GM12873 (cell line): ENCODE data around the gene CCN6.

ENCODE experiments used
- CTCF ChIP-seq: IDR thresholded peaks from 2 replicates; pipeline ENCODE4 v1.5.1; 2012; ENCODE audit warnings: low read depth, mild to moderate bottlenecking, moderate library complexity, low read length, control low read depth; ENCODE audit not compliant: insufficient read depth; ENCODE audit errors: missing control alignments

The CCN6 gene

GRCh38 chr6:112061605-112062004 lies 7.7 kb downstream of the CCN6 start:
- TF ChIP-seq CTCF = no peak

DNA sequence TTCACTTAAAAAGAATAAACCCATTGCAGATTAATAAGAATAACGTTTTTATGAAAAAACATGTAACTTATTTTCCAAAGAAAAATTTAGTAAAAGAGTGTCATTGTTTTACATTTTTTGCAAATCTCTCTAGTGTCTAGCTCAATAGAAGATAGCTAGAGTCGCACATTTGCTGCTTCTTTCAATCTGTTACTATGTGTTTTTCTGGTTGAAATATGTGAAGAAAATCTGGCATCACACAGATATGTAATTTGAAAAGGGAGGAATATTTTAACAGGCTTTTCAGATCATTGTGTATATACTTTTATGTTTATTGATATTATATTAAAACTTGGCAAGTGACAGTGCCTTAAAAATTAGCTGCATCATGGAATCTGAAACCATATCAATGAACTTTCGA lies 9.1 kb downstream of the CCN6 start:
- no peak for TF ChIP-seq CTCF

DNA sequence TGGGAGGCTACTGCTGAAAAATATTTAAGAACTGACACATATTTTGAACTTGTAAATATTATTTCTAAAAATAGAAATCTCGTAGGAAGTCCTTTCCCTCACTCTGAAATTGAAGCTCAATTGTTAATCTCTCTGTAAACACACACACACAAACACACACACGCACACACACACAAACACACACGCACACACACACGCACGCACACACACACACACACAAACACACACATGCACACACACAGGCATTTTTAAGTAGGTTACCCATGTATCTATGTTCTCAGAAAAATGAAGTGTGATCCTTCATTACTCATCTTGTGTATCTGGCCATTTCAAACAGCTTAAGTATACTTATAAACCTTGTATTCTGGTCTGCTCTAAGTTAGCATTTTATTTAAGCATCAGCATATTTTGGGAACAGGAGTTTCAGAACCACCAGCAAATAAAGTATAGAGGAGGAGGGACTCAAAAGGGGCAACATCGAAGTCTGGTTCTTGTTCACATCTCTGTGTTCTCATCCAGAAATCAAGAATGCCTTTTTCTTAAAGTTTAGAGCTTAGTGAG lies 11.6 kb downstream of the CCN6 start:
- TF ChIP-seq CTCF = no peak

GRCh38 chr6:112066606-112067005 lies 12.7 kb downstream of the CCN6 start:
- TF ChIP-seq CTCF = no peak

- TF ChIP-seq CTCF = no peak
Measured at GRCh38 chr6:112081569-112081968, 27.7 kb downstream of the CCN6 start.

DNA sequence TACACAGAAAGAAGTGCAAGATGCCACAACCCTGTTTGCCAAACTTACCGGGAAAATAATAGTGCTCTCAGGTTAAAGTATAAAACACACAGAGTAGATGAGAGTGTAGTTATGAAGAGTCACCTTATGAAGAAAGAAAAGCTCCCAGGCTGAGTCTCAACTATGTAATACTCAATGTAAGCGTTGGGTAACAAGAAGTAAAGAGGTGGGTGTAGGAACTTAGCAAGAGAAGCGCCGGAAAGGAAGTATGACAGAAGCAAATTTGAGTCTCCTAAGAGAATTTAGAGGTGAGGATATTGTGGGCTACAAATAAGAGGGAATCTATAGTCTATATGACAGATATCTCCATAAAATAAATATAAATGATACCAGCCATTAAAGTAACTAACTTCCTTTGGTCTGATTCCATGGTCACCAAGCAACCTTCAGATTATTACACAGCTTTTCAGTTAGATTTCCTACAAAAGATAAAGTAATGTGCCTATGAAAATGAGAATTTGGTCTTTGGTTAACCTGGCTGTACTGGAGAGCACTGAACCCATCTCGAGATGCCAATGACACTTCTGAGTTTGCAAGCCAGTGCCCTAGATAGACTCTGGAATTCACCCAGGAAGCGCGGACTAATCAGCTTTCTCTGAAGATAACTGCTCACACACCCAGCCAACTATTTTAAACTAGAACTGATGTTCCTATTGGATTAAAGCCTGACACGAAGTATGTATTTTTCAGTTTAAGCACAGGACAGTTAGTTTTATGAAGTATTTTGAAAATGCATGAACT lies 31.6 kb downstream of the CCN6 start:
- no peak for TF ChIP-seq CTCF

DNA sequence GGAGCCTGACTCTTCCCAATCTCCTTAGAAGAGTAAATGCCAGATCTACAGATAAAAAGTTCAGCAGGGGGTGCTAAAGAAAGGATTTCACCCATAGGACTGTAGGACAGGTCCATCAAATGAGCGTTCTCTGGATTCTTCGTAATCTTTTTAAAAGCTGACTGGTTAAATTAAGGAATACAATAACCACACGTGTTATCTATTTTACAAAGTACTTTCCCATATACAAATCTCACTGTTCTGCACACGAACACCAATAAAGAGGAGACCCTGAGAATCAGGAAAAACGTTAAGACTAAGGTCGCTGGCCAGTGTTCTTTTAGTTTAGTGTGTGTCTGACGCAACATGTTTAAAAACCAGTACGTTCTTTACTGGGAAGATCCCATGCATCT lies 32.8 kb downstream of the CCN6 start:
- no peak for TF ChIP-seq CTCF
